Duodenal mucosa (tissue), 2 donors: ENCODE data around the gene NKAPL.

Source experiments
- H3K27ac ChIP-seq: one replicate; pipeline ENCODE4 v1.7.0; 2013; ENCODE audit warnings: low read depth, low read length
- H3K27me3 ChIP-seq, 2 donors: one replicate each; pipeline ENCODE4 v1.7.0; 2013; ENCODE audit warnings: low read length in 2 of 2, control low read depth in 1 of 2; ENCODE audit not compliant: insufficient read depth in 2 of 2, control insufficient read depth in 1 of 2
- H3K36me3 ChIP-seq, 2 donors: one replicate each; pipeline ENCODE4 v1.7.0; 2013; ENCODE audit warnings: low read length in 2 of 2, control low read depth in 1 of 2; ENCODE audit not compliant: insufficient read depth in 2 of 2, control insufficient read depth in 1 of 2
- H3K4me1 ChIP-seq, 2 donors: one replicate each; pipeline ENCODE4 v1.7.0; 2013; ENCODE audit warnings: low read length in 2 of 2, control low read depth in 1 of 2; ENCODE audit not compliant: insufficient read depth in 2 of 2, control insufficient read depth in 1 of 2
- H3K4me3 ChIP-seq, 2 donors: one replicate each; pipeline ENCODE4 v1.7.0; 2013; ENCODE audit warnings: low read length in 2 of 2, low read depth in 1 of 2
- H3K9ac ChIP-seq, 2 donors: one replicate each; pipeline ENCODE4 v1.7.0; 2013; ENCODE audit warnings: low read length in 2 of 2, low read depth in 1 of 2
- H3K9me3 ChIP-seq, 2 donors: one replicate each; pipeline ENCODE4 v1.7.0; 2013; ENCODE audit warnings: low read length in 2 of 2, control low read depth in 1 of 2; ENCODE audit not compliant: control insufficient read depth in 1 of 2

The NKAPL gene

GRCh38 chr6:28220257-28221133, 38.6 kb upstream of the NKAPL start:
- Histone ChIP-seq H3K36me3 (no peaks in the 10 kb centered on the region), H3K27ac (no peak overlapping the region), H3K9ac (no peak overlapping the region), H3K9me3 (no peaks in the 10 kb centered on the region), H3K4me3 (no peak overlapping the region), H3K4me1 (peaks cover 8 to 12% of the 10 kb centered on the region in 2 donors), H3K27me3 (peaks cover 9 to 19% of the 10 kb centered on the region in 2 donors)

- Histone ChIP-seq H3K4me3 (peak overlapping the region; percentile 95 to 98), H3K9ac (peak overlapping the region; percentile 85 to 87)
Measured at GRCh38 chr6:28224131-28225055, 34.7 kb upstream of the NKAPL start.

GRCh38 chr6:28225056-28225834, 33.9 kb upstream of the NKAPL start, which contains the start of gene ZSCAN9:
TSS of gene ZSCAN9 (plus strand) at chr6:28225275. CDS start at chr6:28227085, 1,810 bp downstream.
- Histone ChIP-seq H3K36me3 (peaks cover 12 to 25% of the 10 kb centered on the region in 2 donors), H3K27me3 (peaks cover 7 to 17% of the 10 kb centered on the region in 2 donors), H3K4me3 (peak within 1 kb of the TSS; percentile 95 to 98), H3K27ac (no peak within 1 kb of the TSS), H3K9me3 (no peaks in the 10 kb centered on the region), H3K4me1 (peaks cover 13% of the 10 kb centered on the region in 2 donors), H3K9ac (peak within 1 kb of the TSS; percentile 85 to 87)

More at GRCh38 chr6:28224131-28225055, 34.7 kb upstream of the NKAPL start:
- no peak overlapping the region for H3K27ac ChIP-seq
- peaks cover 13 to 14% of the 10 kb centered on the region in 2 donors for H3K4me1 ChIP-seq
- H3K9me3 ChIP-seq: no peaks in the 10 kb centered on the region
- H3K36me3 ChIP-seq: peaks cover 12 to 24% of the 10 kb centered on the region in 2 donors
- H3K27me3 ChIP-seq: peaks cover 9 to 19% of the 10 kb centered on the region in 2 donors

- Histone ChIP-seq H3K27ac (no peak overlapping the region), H3K27me3 (peaks cover 4 to 7% of the 10 kb centered on the region in 2 donors), H3K9me3 (no peaks in the 10 kb centered on the region), H3K4me1 (peaks cover 13% of the 10 kb centered on the region in 2 donors), H3K4me3 (peak overlapping the region in 1 of 2 donors; percentile 98), H3K9ac (no peak overlapping the region), H3K36me3 (peaks cover 12 to 32% of the 10 kb centered on the region in 2 donors)
Measured at GRCh38 chr6:28226460-28226859, 32.6 kb upstream of the NKAPL start.

GRCh38 chr6:28232785-28233184, 26.3 kb upstream of the NKAPL start:
- peaks cover 16 to 44% of the 10 kb centered on the region in 2 donors for H3K36me3 ChIP-seq
- H3K27ac ChIP-seq: no peak overlapping the region
- H3K4me3 ChIP-seq: no peak overlapping the region
- no peaks in the 10 kb centered on the region for H3K4me1 ChIP-seq
- no peak overlapping the region for H3K9ac ChIP-seq
- H3K9me3 ChIP-seq: no peaks in the 10 kb centered on the region
- no peaks in the 10 kb centered on the region for H3K27me3 ChIP-seq

GRCh38 chr6:28235912-28236452, 23.1 kb upstream of the NKAPL start:
- H3K9ac ChIP-seq: no peak overlapping the region
- no peaks in the 10 kb centered on the region for H3K9me3 ChIP-seq
- no peak overlapping the region for H3K4me3 ChIP-seq
- H3K4me1 ChIP-seq: no peaks in the 10 kb centered on the region
- no peak overlapping the region for H3K27ac ChIP-seq
- H3K27me3 ChIP-seq: no peaks in the 10 kb centered on the region
- H3K36me3 ChIP-seq: peaks cover 4 to 19% of the 10 kb centered on the region in 2 donors

- Histone ChIP-seq H3K4me1 (no peaks in the 10 kb centered on the region), H3K9me3 (no peaks in the 10 kb centered on the region), H3K4me3 (no peak overlapping the region), H3K27me3 (no peaks in the 10 kb centered on the region), H3K27ac (no peak overlapping the region), H3K36me3 (peaks cover 0 to 4% of the 10 kb centered on the region in 2 donors), H3K9ac (no peak overlapping the region)
Measured at GRCh38 chr6:28239636-28240035, 19.5 kb upstream of the NKAPL start.

- Histone ChIP-seq H3K9ac (no peak overlapping the region), H3K27me3 (no peaks in the 10 kb centered on the region), H3K4me1 (no peaks in the 10 kb centered on the region), H3K4me3 (no peak overlapping the region), H3K36me3 (peaks cover 8 to 12% of the 10 kb centered on the region in 2 donors), H3K27ac (no peak overlapping the region), H3K9me3 (no peaks in the 10 kb centered on the region)
Measured at GRCh38 chr6:28240471-28240870, 18.6 kb upstream of the NKAPL start.

GRCh38 chr6:28243946-28244345, 15.2 kb upstream of the NKAPL start:
- H3K36me3 ChIP-seq: peaks cover 13 to 36% of the 10 kb centered on the region in 2 donors
- no peak overlapping the region for H3K27ac ChIP-seq
- no peak overlapping the region for H3K4me3 ChIP-seq
- no peaks in the 10 kb centered on the region for H3K4me1 ChIP-seq
- no peak overlapping the region for H3K9ac ChIP-seq
- no peaks in the 10 kb centered on the region for H3K27me3 ChIP-seq
- no peaks in the 10 kb centered on the region for H3K9me3 ChIP-seq
